ENCODE measurements around the gene DLG3.
"Not testable (repeated sequence)": the region's sequence is repeated elsewhere in the genome, so short reads cannot be mapped to it uniquely, and the experiment has no call there.

DLG3 gene

DNA sequence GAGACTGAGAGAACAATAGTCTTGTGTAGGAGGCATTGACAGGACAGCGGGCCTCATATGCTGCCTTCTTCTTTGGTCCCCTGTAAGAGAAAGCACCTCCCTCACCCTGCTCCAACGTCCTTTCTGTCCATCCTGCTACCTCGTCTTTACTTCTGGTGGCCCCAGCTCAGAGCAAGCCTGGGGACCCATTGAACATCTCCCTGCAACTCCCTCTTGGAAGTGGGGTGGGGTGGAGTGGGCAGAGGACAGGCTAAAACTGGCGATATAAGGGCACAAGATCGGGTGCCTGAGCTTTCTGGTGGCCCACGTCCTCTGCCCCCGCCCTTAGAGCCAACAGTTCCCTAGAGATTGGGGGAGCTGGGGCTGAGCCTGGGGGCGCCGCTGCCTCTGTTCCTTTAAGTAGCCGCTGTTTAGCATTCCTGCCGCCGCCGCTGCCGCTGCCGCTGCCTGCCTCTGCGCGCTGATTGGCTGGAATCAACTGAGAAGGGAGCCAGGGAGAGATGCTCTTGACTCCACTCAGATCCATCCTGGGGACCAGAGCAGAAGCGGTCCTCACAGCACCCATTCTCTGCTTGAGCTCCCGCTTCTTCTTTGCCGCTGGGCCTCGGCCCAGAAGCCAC is at the start of gene DLG3:
DLG3 (plus strand) TSS at position 510 of the 620 bp plus-strand sequence. CDS start 367 bp downstream, outside the sequence.
- DNase-seq (ENCODE audit: low read depth, low spot score) = no peak

DNA sequence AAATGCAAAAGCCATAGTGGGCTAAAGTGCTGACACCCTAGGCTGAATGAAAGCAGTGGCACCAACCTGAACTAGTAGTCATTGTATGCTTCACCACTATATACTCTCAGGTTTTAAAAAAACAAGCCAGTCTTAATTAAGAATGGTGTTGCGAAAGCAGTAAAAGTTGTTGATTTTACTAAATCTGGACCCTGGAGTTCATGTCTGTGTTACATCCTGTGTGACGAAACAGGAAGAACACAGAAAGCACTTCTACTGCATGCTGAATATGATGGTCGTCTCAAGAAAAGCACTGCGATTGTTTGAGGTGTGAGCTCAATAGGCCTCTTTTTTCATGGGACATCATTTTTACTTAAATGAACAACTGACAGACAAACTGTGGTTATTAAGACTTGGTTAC is 45.7 kb upstream of the DLG3 start:
- no peak for DNase-seq (ENCODE audit: low read depth, low spot score)

DNA sequence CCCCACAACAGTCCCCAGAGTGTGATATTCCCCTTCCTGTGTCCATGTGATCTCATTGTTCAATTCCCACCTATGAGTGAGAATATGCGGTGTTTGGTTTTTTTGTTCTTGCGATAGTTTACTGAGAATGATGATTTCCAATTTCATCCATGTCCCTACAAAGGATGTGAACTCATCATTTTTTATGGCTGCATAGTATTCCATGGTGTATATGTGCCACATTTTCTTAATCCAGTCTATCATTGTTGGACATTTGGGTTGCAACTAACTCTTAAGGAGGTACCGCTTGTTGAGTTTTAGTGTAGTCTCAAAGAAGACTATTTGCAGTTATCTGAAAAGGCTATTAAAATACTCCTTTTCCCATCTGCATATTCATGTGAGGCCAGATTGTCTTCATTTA is 44.5 kb upstream of the DLG3 start:
- not testable (repeated sequence) for DNase-seq (ENCODE audit: low read depth, low spot score)

DNA sequence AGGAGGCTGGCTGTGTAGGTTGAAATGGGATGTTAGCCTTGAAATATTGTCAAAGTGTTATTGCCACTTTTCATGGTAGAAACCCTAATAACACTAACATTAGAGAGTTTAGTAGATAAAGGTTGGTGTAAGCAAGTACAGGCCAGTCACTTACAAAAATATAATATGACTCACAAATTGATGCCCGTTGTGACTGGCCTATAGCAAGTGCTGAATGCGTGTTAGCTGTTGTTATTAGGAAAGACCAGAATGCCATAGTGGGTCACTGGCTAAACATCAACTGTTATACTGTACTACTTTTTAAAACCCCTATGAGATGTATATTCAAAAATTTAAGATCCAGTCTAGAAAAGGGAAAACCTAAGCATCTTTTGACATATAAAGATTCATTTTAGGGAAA is 41.9 kb upstream of the DLG3 start:
- no peak for DNase-seq (ENCODE audit: low read depth, low spot score)

DNA sequence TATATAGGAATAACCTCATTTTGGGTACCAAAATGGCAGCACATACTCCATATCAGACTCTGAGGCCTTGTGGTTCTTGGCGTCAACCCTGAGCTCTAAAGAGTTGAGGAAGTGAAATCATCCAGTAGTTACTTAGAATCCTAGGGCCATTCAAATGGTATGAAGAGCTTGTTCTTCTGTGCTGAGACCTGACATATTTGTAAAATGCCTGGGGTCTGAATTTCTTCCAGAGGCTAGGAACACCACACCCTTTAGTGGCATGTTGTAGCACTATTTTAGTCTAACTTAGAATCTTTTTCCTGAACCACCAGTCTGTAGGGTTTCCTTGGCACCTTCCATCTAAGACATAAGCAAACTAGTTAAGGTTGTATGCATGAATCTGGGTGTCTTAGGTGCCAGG is 39.6 kb upstream of the DLG3 start:
- DNase-seq (ENCODE audit: low read depth, low spot score) = no peak

DNA sequence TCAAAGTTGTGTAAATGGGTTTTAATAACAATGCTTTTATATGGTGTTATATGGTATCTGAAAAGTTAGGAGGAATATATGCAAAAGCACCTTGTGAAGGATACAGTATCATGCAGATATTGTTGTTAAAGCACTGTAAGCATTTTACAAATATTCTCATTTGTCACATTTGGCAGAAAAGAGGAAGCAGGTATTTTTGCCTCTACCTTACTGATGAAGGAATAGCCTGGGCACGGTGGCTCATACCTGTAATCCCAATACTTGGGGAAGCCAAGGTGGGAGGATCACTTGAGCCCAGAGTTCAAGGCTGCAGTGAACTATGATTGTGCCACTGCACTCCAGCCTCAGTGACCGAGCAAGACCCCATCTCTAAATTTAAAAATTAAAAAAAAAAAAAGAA is 33.7 kb upstream of the DLG3 start:
- no peak for DNase-seq (ENCODE audit: low read depth, low spot score)

DNA sequence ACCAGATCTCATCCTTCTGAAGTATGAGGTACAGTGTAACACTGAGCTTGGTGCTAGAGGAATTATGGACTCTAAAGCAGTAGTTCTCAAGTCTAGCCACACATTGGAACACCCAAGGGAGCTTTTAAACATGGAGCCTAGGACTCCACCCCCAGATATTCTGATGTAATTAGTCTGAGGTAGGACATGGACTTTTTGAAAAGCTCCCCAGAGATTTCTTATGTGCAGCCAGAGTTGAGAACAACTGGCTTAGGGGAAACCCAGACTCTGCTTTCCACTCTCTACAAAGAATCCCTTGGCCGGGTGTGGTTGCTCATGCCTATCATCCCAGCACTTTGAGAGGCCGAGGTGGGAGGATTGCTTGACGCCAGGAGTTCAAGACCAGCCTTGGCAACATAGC is 33.2 kb upstream of the DLG3 start:
- no peak for DNase-seq (ENCODE audit: low read depth, low spot score)

DNA sequence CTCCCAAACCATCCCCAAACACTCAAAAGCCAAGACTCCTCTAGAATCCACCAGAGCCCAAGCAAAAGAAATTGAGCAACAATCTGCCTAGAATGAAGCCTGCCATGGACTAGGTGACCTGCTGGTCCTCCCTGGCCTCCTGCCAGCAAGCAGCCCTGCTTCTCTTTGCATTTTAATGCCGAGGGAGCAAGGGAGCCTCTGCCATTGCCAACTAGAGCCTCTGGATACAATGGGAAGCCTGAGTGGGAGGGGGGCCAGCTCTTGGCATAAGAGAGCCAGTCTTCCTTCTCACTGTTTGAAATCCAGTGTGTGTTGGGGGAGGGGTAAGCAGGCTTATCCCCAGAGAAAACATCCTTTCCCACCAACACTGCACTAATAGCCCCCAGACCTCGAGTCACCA is 23.0 kb upstream of the DLG3 start:
- DNase-seq (ENCODE audit: low read depth, low spot score) = no peak

DNA sequence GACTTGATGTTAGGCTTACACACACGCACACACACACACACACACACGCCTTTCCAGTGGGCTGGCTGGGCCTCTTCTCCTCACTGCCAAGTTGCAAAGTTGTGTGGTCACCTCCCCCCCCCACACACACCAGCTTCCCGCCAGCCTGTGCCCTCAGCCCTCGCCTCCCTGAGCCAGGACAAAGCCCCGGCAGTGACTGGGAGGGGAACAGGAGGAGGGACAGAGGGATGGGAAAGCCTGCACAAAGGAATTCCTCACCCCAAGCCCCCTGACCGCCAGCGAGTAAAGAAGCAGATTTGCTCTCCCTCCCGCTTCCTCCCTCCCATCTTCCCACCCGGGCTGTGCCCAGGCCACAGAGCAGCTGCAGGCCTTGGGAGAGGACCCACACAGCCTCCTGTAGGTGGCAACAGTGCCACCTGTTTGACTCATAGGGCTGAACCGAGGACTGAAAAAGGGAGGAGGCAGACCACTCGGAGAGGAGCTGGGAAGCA is 21.7 kb upstream of the DLG3 start, which contains the start of gene GDPD2:
GDPD2 (plus strand) TSS at position 464 of the 491 bp plus-strand sequence. CDS start 1,671 bp downstream, outside the sequence.
- DNase-seq (ENCODE audit: low read depth, low spot score) = no peak

DNA sequence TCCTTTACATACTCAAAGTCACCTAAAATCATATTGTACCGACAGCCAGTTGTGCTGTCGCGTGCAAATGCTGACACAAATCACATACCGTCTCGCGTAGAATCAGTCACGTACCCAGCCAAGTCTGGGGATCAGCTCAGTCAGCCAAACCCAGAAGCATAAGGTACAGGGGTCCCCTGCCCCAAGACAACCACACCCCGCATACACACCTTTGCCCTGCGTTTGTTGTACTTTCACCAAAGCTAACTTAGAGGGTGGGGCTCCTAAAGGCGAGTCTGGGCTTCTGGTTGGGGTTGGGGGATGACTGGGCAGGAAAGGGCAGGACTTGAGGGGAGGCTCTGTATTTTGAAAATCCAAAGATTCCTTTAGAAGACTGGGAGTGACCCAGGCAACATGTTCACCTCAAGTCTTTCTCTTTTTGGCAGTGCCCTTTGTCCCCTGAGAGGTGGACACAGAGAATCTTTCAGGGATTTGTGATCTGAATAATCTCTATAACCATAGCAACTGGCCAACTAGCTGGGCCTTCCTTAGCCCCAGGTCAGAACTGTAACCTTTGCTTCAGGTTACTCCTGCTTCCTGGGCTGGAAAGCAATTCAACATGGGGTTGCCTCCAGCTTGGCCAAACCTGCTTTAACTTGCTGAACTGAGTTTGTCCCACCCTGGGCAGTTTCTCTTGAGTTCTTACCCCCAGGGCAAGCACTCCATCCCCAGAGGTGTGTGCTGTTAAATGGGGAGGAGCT is 20.5 kb upstream of the DLG3 start:
- DNase-seq (ENCODE audit: low read depth, low spot score) = no peak

DNA sequence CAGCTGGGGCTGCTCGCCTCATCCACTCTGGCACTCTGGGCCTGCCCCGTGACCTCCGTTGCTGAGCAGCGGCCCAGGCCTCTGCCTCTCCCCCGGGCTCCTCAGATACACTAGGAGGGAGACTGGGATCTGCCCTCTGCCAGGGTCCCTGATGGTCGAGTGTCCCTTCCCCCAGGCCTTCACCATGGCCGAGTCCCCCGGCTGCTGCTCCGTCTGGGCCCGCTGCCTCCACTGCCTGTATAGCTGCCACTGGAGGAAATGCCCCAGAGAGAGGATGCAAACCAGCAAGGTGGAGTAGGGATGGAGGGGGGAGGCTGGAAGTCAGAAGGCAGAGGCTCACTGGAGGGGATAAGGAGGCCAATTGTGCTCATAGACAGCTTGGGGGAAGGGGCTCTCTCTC is 19.8 kb upstream of the DLG3 start:
- no peak for DNase-seq (ENCODE audit: low read depth, low spot score)

DNA sequence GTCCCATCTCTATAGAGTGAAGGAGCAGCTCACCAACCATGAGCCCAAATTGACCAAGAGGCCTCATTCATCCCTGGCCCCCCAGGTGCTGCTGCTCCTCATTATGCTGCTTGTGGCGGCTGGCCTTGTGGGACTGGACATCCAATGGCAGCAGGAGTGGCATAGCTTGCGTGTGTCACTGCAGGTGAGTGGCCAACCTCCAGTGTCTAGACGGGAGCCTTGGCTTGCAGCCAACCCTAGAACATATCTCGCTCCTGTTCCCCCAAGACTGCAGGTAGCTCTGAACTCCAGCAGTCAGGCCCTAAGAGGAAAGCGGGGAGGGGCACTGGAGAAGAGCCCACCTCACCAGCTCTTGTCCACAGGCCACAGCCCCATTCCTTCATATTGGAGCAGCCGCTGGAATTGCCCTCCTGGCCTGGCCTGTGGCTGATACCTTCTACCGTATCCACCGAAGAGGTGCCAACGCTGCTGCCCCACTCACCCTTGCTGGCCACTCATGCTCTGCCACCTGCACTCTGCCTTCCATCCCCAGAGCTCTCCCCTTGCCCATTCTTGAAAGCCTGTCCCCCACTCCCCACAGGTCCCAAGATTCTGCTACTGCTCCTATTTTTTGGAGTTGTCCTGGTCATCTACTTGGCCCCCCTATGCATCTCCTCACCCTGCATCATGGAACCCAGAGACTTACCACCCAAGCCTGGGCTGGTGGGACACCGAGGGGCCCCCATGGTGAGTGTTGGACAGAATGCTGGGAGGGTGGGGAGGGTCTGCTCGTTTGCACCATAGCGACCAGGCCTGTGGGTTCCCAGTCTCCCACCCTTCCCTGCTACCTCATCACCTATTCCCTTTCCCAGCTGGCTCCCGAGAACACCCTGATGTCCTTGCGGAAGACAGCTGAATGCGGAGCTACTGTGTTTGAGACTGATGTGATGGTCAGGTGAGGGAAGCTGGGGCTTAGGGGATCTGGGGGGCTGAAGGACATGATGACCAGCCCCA is 18.1 kb upstream of the DLG3 start:
- no peak for DNase-seq (ENCODE audit: low read depth, low spot score)

DNA sequence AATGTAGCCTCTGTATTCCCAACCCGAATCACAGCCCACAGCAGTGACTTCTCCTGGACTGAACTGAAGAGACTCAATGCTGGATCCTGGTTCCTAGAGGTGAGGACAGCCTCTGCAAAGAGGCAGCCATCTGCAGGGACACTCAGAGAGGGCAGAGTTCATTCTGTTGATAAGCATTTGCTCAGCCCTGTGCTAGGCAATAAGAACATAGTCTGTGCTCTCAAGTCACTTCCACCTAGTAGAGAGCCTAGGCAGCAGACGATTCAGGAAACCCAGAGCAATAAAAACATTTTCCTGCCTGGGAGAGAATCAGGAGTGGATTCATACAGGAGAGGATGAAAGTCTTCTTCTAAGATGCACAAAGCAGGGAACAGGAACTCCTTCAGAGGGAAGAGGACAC is 17.3 kb upstream of the DLG3 start:
- DNase-seq (ENCODE audit: low read depth, low spot score) = no peak

DNA sequence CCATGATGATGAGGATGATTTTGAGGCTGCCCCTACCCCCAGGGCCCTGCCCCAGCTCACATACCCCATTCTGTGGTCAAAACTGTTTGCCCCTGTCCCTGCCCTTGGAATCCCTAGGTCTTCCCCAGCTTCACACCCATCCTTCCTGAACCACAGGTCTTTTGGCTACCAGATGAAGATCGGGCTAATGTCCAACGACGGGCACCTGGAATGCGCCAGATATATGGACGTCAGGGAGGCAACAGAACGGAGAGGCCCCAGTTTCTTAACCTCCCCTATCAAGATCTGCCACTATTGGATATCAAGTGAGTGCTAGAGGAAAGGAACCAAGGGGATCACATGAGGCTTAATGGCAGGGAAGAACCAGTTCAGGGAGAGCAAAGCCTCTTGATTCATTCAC is 14.9 kb upstream of the DLG3 start:
- no peak for DNase-seq (ENCODE audit: low read depth, low spot score)

DNA sequence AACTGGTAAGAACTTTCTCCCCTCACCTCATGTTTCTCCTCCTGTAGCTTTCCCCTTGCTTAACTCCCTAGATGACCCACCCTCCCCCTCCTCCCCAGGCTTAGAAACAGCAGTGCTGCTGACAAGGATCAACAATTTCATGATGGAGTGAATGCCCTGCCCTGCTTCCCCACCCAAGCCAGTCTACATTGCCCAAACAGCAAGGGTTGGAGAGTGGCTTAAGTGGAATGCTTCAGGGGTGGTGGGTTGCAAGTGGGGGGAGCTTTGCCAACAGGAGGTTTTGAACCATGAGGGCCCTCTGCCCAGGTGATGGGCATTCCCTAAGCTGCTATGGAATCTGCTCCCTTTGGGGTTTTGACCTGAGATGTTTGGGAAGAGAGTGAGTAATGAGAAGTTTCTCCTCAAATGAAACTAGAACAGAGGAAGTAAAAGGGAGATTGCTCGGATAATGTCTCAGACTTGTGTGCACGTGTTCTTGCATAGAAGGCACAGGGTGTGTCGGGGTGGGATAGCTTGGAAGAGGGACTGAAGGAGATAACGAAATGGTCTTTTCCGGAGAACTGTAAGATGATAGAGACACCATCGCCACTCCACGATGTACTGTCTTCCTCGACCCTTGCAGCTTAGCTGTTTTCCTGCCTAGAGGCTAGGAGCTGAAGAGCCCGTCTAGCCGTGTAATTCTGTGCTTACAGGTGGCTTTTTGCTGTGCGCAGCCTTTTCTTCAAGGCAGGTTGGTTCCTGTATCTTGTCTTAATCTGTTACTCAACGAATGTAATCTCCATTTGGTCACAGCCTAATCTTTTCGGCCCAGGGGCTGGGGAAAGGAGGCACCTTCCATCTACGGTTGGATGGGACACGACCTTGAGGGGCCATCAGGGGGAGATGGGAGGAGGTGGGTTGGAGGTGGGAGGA is 11.4 kb upstream of the DLG3 start:
- DNase-seq (ENCODE audit: low read depth, low spot score) = no peak

DNA sequence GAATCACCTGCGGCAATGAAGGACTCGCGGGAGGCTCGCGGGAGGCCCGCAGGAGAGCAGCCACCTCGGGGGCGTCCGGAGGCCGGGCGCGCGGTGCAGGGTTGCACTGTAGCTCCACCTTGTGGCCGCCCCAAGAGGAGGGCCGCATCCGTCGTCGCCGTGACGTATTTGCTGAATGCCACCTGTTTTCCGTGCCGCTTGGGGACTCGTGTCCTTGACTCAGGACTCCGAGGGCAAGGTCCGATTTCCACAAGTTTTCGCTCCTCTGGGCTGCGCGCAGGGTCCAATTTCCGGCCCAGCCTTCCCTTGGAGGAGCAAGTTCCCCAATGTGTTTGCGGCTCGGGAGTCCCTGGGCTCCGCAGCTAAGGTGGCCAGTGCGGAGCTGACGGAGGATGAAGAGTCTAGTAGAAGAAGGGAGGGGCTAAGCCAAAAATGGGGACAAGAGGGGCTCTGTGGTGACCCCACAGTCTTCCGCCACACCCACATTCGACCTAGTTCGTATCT is 10.7 kb upstream of the DLG3 start:
- DNase-seq (ENCODE audit: low read depth, low spot score) = peak; percentile 28

DNA sequence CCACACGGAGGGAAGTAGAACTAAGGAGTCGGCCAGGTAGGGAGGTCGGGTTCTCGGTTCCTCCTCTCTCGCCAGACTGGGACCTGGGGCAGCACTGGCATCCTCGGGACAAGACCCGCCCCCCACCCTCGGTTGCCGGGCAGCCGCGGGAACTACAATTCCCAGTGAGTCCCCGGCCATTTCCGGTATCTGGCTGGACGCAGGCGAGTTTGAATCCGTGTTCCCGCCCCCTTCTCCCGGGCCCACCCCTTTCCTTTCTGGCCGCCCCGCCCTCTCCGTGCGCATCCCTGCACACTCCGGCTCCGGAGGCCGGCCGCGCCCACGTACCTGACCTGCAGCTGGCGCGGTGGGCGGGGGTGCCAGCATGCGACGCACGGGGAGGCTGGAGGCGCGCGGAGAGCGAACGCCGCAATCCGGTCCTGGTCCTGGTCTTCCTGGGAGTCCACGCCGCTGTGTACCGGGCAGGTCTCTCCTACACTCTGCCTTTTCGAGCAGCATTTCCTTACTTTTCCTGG is 10.2 kb upstream of the DLG3 start:
- DNase-seq (ENCODE audit: low read depth, low spot score) = peak; percentile 24

DNA sequence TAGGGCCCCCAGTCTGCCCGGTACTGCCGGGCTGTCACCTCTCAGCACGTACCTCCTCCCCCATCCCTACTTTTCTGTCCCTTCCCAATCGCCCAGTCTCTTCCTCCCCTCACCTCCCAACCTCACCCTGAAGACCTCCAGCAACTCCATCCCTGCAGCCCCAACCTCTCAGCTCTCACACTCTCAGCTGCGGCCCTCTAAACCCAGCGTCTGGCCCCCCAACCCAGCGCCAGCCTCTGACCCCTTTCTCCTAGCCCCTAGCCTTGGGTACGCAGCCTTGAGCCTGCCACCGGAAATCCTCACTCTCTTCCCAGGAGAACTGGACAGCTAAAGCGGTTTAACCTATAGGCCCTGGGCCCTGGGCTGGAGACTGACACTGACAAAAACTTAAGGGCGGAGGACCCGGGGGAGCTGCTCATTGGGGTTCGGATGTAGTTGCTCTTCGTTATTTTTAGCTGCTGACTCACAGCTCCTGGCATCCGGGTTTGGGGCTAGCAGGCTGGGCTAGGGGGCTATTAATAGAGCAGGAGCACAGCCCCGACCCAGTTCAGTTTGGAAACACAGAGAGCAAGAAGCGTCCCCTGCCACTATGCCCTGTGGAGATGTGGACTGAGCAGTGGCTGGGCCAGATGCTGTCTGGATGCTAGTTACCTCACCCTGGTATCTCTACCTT is 9.6 kb upstream of the DLG3 start:
- no peak for DNase-seq (ENCODE audit: low read depth, low spot score)

DNA sequence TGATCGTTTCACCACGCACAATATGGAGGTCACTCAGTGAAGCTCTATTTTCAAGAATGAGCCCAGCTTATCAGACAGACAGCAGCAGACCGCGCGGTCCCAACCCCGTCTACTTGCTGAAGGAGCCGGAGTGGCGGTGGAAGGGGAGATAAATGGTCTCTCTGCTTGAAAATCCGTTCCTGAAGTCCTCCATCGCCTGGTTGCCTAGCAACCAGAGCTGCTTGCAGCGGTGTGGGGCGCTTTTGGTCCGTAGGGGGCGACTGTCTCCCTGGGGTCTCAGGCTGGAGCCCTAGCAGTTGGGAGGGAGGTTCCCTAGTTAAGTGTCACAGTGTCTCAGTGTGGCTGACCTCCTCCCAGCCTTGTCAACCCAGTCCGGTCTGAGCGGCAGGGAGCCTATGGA is 8.3 kb upstream of the DLG3 start:
- no peak for DNase-seq (ENCODE audit: low read depth, low spot score)

DNA sequence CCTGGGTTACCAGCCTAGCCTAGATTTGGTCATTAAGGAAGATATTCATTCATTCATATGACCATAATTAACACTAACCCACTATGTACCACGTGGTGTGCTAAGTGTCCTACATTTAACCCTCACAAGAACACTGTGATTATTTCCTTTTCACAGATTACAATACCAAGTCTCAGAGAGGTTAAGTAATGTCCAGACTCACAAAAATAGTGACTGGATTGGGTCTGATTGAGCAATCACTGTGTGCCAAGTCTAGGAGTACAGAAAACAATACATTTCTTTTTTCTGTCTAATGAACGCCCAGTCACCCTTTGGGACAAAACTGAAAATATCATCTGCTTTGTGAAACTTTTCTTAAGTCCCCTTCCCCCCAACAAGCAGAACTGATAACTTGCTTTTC is 7.6 kb upstream of the DLG3 start:
- DNase-seq (ENCODE audit: low read depth, low spot score) = no peak

All from activated naive CD8-positive, alpha-beta T cell treated with anti-CD3 and anti-CD28 coated beads, Interleukin-2, amount 50 U/mL, for 16 hours (primary cell).